B cell (primary cell): ENCODE measurements around the gene FRMD7. TPM values are rescaled to one million over a fixed set of nuclear protein-coding genes. Genes with fewer than 3 reads are reported as not detected.

ENCODE experiments used
- ATAC-seq: fragments of 200-7000 bp; cut with Tn5 transposase; one replicate; pipeline ENCODE4 v1.10.0; 2021; ENCODE audit warnings: low read depth, mild to moderate bottlenecking, moderate number of reproducible peaks, moderate library complexity
- CTCF ChIA-PET: fragments of 350-600 bp; sonication (Branson Sonifier 250); formaldehyde crosslinking; loops from one replicate; lab custom pipeline; 2021; ENCODE audit warnings: antibody characterized with exemption, inconsistent platforms; lab: Charles Lee
- POLR2A ChIA-PET: fragments of 350-600 bp; sonication (Branson Sonifier 250); formaldehyde crosslinking; loops from one replicate; lab custom pipeline; 2021; ENCODE audit warnings: antibody characterized with exemption; lab: Charles Lee
- DNase-seq: peaks from one replicate; pipeline ENCODE4 v3.0.0; 2013
- H2AFZ ChIP-seq: 2 replicates; pipeline ENCODE4 v1.6.1; 2012; ENCODE audit warnings: mild to moderate bottlenecking, low read depth, low read length; ENCODE audit not compliant: insufficient read depth, poor library complexity, severe bottlenecking
- H3K27ac ChIP-seq, 2 donors: 1 replicate in 1 of 2; 2 replicates in 1 of 2; pipeline ENCODE4 v1.5.1; 2012 to 2013; ENCODE audit warnings: low read length in 2 of 2, mild to moderate bottlenecking in 2 of 2, moderate library complexity in 1 of 2
- H3K27me3 ChIP-seq, 4 experiments: fragments of 200-600 bp in 1 of 4; sonication (generic) in 1 of 4; replicated peaks in 1 of 4; 1 replicate in 2 of 4; 2 replicates in 2 of 4; pipeline versions ENCODE4 v1.6.1 to v1.7.0; 2013 to 2016; ENCODE audit warnings: low read length in 3 of 4, mild to moderate bottlenecking in 2 of 4, mixed read lengths in 1 of 4, moderate library complexity in 1 of 4; ENCODE audit not compliant: insufficient read depth in 4 of 4, control insufficient read depth in 3 of 4; ENCODE audit errors: control extremely low read depth in 1 of 4
- H3K36me3 ChIP-seq, 2 experiments: replicated peaks in 1 of 2; 1 replicate in 1 of 2; 2 replicates in 1 of 2; pipeline versions ENCODE4 v1.6.1 to v1.7.1; 2013; ENCODE audit warnings: low read length in 1 of 2; ENCODE audit not compliant: insufficient read depth in 2 of 2, control insufficient read depth in 1 of 2; ENCODE audit errors: control extremely low read depth in 1 of 2, extremely low read depth in 1 of 2
- H3K4me1 ChIP-seq, 2 donors: fragments of 200-600 bp in 1 of 2; sonication (generic) in 1 of 2; 1 replicate in 1 of 2; 2 replicates in 1 of 2; pipeline versions ENCODE4 v1.5.1 to v1.6.1; 2013 to 2017; ENCODE audit warnings: low read length in 2 of 2; ENCODE audit not compliant: control insufficient read depth in 2 of 2, insufficient read depth in 2 of 2
- H3K4me2 ChIP-seq: replicated peaks from 2 replicates; pipeline ENCODE3; 2012; ENCODE audit warnings: mild to moderate bottlenecking, low read depth, low read length; ENCODE audit not compliant: poor library complexity, severe bottlenecking
- H3K4me3 ChIP-seq, 5 experiments: fragments of 200-600 bp in 1 of 5; sonication (generic) in 1 of 5; 1 replicate in 3 of 5; 2 replicates in 2 of 5; pipeline versions ENCODE4 v1.5.1 to v1.7.0; 2011 to 2016; ENCODE audit warnings: low read length in 4 of 5, mild to moderate bottlenecking in 4 of 5, low read depth in 2 of 5, control low read depth in 1 of 5, moderate library complexity in 1 of 5; ENCODE audit not compliant: insufficient read depth in 1 of 5; ENCODE audit errors: control extremely low read depth in 1 of 5, extremely low read depth in 1 of 5
- H3K79me2 ChIP-seq: fragments of 200-600 bp; sonication (generic); one replicate; pipeline ENCODE4 v1.6.0; 2016; ENCODE audit warnings: low read length; ENCODE audit not compliant: control insufficient read depth, insufficient read depth
- H3K9ac ChIP-seq: fragments of 200-600 bp; sonication (generic); 2 replicates; pipeline ENCODE4 v1.6.1; 2017; ENCODE audit warnings: mild to moderate bottlenecking, low read length, moderate library complexity
- H3K9me3 ChIP-seq, 3 donors: one replicate each; pipeline versions ENCODE4 v1.6.1 to v1.7.1; 2013; ENCODE audit warnings: low read length in 2 of 3; ENCODE audit not compliant: control insufficient read depth in 2 of 3, insufficient read depth in 1 of 3; ENCODE audit errors: control extremely low read depth in 1 of 3
- H4K20me1 ChIP-seq: 2 replicates; pipeline ENCODE4 v1.6.0; 2012; ENCODE audit warnings: mild to moderate bottlenecking, low read length; ENCODE audit not compliant: insufficient read depth, control insufficient read depth, poor library complexity, severe bottlenecking
- H3K27ac Mint-ChIP-seq: one replicate; pipeline ENCODE4 v1.8.0; 2021; ENCODE audit warnings: mixed read lengths
- H3K27me3 Mint-ChIP-seq: one replicate; pipeline ENCODE4 v1.8.0; 2021; ENCODE audit warnings: mixed read lengths
- H3K4me1 Mint-ChIP-seq: one replicate; pipeline ENCODE4 v1.8.0; 2021; ENCODE audit warnings: mixed read lengths
- H3K4me3 Mint-ChIP-seq: one replicate; pipeline ENCODE4 v1.8.0; 2021; ENCODE audit warnings: mixed read lengths
- H3K9me3 Mint-ChIP-seq: one replicate; pipeline ENCODE4 v1.8.0; 2022; ENCODE audit warnings: mixed read lengths; ENCODE audit not compliant: insufficient read depth
- EZH2 ChIP-seq: IDR thresholded peaks from 2 replicates; pipeline ENCODE4 v1.6.1; 2012; ENCODE audit warnings: borderline replicate concordance, low read depth, mild to moderate bottlenecking, moderate library complexity, low read length; ENCODE audit not compliant: insufficient read depth, poor library complexity, severe bottlenecking
- WGBS: methylation state at CpG from one replicate; pipeline ENCODE4 v1.1.5; 2013; ENCODE audit warnings: missing lambda C conversion rate; ENCODE audit not compliant: insufficient coverage; 5-methylcytosine and 5-hydroxymethylcytosine counted together
- intact Hi-C: fragments of 100-400 bp; cut with micrococcal nuclease; formaldehyde crosslinking; loops from one replicate; pipeline ENCODE4 v1.10.0; 2022
- polyA plus RNA-seq: library from polyadenylated mRNA; depleted of rRNA; stranded (reverse); fragments of >200 nt; gene quantifications from 2 replicates; pipeline ENCODE4 v1.2.3, GENCODE V29; 2012
- total RNA-seq, 2 donors: library from RNA; stranded (reverse); fragments of 120-200 nt in 1 of 2; gene quantifications; 1 replicate in 1 of 2; 2 replicates in 1 of 2; pipeline versions ENCODE4 v1.2.3 to v1.2.4, GENCODE V29; 2013 to 2022
- TF ChIP-seq, protein P1 (sequence below): fragments of 200-600 bp; IDR thresholded peaks from one replicate; pipeline ENCODE4 v1.8.0; 2022; ENCODE audit warnings: antibody characterized with exemption, mild to moderate bottlenecking

Gene FRMD7
- total and polyA plus RNA-seq, 2 donors (not counting 1 experiment from before 2014, with no cell fraction given) = not detected

DNA sequence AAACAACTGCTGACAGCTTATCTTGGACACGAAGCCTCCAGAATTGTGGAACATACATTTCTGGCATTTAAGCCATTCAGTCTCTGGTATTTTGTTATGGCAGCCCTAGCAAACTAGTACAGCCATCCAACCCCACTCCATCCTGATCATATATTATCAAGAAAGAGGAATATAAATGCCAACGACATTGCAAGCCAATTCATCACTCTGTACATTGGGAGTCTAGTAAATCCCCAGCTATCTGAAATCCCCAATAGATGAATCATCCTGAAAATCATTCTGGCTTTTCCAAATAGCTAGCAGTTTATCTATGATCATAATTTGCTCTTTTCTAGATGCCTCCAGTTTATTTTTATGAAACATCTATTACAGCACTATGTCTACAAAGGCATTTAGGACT lies 41.1 kb downstream of the FRMD7 start:
- no peaks in the 10 kb centered on the region for H3K79me2 ChIP-seq
- no peak overlapping the region for H3K27ac Mint-ChIP-seq
- H3K27me3 ChIP-seq = peaks cover 0 to 5% (median 0%) of the 10 kb centered on the region in 4 experiments
- H4K20me1 ChIP-seq = no peaks in the 10 kb centered on the region
- no CpG with 5 or more reads among the region's 2 CpGs for WGBS
- no peaks in the 10 kb centered on the region for H3K9me3 ChIP-seq
- H3K36me3 ChIP-seq = no peaks in the 10 kb centered on the region
- DNase-seq = no peak
- ChIA-PET POLR2A (no interaction called here), CTCF (interaction anchor here (0.7 kb wide), 1 partner anchor 132 kb away, joined by 3 read pairs; no protein-coding TSS in a partner anchor)
- H3K9me3 Mint-ChIP-seq = no peaks in the 10 kb centered on the region
- no peak for ATAC-seq
- H3K4me2 ChIP-seq = no peak overlapping the region
- no peaks in the 10 kb centered on the region for H3K4me1 ChIP-seq
- no peak overlapping the region for H3K4me3 ChIP-seq
- peaks cover 13% of the 10 kb centered on the region for H3K27me3 Mint-ChIP-seq
- intact Hi-C loops = no loop called here
- H2AFZ ChIP-seq = no peak overlapping the region
- H3K27ac ChIP-seq = no peak overlapping the region
- H3K9ac ChIP-seq = no peak overlapping the region
- no peaks in the 10 kb centered on the region for H3K4me1 Mint-ChIP-seq
- TF ChIP-seq, protein P1, sequence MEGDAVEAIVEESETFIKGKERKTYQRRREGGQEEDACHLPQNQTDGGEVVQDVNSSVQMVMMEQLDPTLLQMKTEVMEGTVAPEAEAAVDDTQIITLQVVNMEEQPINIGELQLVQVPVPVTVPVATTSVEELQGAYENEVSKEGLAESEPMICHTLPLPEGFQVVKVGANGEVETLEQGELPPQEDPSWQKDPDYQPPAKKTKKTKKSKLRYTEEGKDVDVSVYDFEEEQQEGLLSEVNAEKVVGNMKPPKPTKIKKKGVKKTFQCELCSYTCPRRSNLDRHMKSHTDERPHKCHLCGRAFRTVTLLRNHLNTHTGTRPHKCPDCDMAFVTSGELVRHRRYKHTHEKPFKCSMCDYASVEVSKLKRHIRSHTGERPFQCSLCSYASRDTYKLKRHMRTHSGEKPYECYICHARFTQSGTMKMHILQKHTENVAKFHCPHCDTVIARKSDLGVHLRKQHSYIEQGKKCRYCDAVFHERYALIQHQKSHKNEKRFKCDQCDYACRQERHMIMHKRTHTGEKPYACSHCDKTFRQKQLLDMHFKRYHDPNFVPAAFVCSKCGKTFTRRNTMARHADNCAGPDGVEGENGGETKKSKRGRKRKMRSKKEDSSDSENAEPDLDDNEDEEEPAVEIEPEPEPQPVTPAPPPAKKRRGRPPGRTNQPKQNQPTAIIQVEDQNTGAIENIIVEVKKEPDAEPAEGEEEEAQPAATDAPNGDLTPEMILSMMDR = no peak
- TF ChIP-seq EZH2 = no peak
- no peak overlapping the region for H3K4me3 Mint-ChIP-seq

DNA sequence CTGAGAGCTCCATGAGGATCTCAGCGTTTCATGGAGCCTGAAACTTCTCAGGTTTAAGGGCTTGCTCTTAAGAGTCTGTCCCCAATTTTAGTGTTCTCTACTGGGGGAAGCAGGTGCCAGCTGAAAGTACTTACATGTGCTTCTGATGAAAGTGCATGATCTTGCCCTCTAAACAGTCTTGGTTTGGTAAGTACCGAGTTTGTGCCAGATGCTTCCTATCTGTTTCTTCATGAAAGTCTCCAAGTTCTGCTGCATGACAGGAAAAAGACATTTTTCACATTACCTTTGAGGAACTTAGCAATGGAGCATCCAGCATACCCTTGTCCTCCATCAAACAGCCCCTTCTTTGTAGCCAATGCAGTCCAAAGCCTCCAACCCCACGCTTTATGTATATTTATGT lies 42.0 kb downstream of the FRMD7 start:
- 0% methylated on average over 1 of the region's 3 CpGs for WGBS
- intact Hi-C loops = no loop called here

More for the DNA sequence above, 42.0 kb downstream of the FRMD7 start:
- H3K27me3 ChIP-seq = peaks cover 0 to 5% (median 0%) of the 10 kb centered on the region in 4 experiments
- H3K4me1 ChIP-seq = no peaks in the 10 kb centered on the region
- no peak overlapping the region for H3K9ac ChIP-seq
- H3K4me3 ChIP-seq = no peak overlapping the region
- H3K4me3 Mint-ChIP-seq = no peak overlapping the region
- H3K27ac ChIP-seq = no peak overlapping the region
- no peak for DNase-seq
- no peaks in the 10 kb centered on the region for H3K36me3 ChIP-seq
- POLR2A ChIA-PET = no interaction called here
- no peaks in the 10 kb centered on the region for H4K20me1 ChIP-seq
- H3K27me3 Mint-ChIP-seq = peaks cover 13% of the 10 kb centered on the region
- no peaks in the 10 kb centered on the region for H3K9me3 ChIP-seq
- TF ChIP-seq, protein P1 = no peak
- TF ChIP-seq EZH2 = no peak
- no peaks in the 10 kb centered on the region for H3K9me3 Mint-ChIP-seq
- H2AFZ ChIP-seq = no peak overlapping the region
- ATAC-seq = no peak
- no peak overlapping the region for H3K4me2 ChIP-seq
- CTCF ChIA-PET = no interaction called here
- H3K79me2 ChIP-seq = no peaks in the 10 kb centered on the region
- no peak overlapping the region for H3K27ac Mint-ChIP-seq
- no peaks in the 10 kb centered on the region for H3K4me1 Mint-ChIP-seq
